GM18511 (cell line): Measurements from ENCODE around the gene GATB.
A peak's percentile ranks its signal among the peaks of the same experiment; 100 is the strongest.

Experiments
- ATAC-seq: cut with Tn5 transposase; IDR thresholded peaks from one replicate; pipeline ENCODE4 v1.9.1; 2021; ENCODE audit warnings: mild to moderate bottlenecking, moderate library complexity; ENCODE audit not compliant: unreplicated experiment

The GATB gene, protein sequence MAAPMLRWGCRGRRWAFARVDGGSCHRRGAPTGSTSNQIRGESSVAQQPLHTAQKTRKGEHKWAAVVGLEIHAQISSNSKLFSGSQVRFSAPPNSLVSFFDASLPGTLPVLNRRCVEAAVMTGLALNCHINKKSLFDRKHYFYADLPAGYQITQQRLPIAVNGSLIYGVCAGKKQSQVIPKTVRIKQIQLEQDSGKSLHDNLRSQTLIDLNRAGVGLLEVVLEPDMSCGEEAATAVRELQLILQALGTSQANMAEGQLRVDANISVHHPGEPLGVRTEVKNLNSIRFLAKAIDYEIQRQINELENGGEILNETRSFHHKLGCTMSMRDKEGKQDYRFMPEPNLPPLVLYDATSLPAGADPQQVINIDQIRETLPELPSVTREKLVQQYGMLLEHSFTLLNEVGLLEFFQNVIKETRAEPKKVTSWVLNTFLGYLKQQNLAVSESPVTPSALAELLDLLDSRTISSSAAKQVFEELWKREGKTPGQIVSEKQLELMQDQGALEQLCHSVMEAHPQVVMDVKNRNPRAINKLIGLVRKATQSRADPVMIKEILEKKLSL

DNA sequence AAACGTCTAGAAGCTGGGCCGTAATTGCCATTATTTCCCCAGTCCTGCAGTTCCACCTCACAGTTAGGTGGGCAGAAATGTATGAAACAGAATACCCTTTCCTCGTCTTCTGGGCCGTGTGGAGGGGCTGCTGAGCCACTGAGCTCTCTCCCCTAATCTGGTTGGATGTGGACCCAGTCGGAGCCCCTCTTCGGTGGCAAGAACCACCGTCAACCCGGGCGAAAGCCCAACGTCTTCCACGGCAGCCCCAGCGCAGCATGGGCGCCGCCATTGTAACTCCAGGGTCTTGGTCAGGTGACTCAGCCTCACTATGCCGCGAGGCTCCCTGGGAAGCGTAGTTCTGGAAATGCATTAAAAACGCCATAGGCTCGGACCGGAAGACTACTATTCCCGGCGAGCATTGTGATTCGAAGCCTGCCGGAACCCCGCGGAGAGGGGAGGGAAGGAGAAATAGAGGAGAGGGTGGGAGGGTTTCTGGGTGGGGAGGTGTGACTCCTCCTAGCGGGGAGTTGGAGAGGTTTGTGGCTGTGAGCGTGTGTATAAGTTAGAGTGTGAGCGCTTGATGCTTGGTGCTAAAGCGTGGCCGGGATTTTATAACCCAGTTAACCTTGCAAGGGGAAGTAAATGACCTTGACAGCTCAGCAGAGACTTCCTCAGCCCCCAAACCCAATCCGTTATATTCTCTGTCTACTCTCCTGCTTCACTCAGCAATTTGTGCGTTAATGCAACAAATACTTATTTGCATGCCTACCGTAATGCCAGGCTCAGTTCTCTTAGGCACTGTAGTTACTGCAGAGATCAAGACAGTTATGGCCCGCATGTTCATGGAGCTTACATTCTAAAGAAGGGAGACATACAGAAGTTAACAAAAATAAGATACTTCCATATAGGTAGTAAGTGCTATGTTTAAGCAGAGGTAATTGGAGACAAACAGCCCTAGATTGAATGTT lies at the start of gene GATB:
TSS of gene GATB (minus strand) at position 296 of the 950 bp plus-strand sequence. CDS start at position 271, 25 bp downstream.
- ATAC-seq = peak; percentile 100

DNA sequence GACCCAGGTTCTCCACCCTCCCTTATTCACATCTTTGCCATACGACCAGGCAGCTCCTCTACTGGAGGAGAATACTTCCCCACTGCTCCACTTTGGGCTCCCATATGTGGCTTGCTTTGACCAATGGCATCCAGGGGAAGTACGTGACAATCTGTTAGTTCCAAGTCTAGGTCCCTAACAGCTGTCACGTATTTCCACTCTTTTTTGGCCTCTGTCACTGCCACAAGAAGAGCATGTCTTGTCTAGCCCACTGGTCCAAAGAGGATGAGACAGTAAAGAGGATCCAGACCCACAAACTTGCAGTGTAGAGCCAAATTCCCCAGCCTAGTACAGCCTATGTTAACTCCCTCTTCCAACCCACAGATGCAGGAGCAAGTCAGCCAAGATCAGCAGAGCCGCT lies 49.7 kb upstream of the GATB start:
- no peak for ATAC-seq

DNA sequence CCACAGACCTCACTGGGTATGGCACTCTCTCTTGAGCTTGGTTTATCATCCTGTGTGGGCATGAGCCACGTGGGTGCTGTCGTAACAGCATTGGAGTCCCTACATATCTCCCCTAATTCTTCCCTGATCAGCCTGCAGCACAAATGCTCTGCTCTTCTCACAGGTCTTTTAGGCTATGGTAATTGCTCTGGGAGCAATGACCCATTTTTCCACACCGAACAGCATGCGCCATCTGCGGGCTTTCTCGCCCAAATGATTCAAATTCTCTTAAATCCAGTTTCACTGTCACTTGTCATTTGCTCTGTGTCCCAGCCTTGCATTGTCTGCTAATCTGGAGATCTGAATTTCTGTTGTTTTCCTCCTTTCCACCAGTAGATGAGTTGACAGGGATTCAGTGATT lies 48.9 kb upstream of the GATB start:
- ATAC-seq = no peak

DNA sequence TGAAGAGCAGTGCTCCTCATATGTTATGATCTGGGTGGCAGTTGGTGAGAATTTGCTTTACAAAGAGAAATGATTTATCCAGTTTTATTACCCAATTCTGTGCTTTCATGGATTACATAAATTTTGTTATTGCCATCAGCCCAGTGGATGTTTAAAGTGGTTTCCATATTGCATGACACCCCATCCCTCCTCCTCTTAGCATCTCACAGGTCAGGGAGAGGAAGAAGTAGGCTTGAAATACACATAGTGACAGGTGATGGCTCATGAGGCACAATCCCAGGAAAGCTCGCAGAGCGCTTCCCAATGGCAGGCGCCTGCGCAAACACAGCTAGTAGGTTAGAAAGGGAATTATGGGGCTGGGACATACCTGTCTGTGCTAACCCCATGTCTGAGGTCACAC lies 47.7 kb upstream of the GATB start:
- ATAC-seq = no peak

DNA sequence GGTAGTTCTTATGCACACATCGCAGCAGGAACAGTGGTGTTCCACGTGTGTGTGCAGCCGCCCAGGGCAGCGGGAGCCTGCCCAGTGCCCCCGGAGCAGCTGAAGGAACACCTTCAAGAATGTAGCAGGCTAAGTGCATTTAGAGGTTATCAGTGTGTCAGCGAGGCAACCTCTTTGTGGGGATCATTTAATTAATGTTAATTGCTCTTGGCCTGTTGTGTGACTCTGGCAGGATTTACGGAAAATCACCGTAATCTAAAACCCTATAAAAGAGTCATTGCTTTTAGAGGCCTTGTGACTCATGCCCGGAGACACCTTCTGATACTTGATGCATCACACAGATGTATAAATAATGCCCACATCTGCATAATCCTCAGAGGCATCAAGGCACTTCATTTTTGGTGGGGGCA lies 47.3 kb upstream of the GATB start:
- no peak for ATAC-seq

DNA sequence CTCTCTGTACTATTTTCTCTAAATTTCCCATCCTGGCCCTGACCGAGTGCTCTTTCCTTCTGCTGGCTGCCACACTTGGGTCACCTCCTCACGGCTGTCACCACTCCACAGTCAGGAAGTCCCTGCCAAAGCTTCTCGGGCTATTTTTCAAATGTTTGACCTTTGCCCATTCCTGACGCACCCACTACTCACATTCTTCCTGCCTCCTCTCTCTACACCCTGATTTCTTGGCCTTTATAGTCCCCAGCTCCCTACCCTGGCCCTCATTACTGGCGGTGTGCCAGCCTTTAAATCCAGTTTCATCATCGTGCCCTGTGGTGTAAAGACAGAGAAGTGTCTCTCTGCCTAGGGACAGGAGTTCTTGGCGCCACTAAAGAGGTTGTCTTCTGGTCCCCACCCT lies 46.4 kb upstream of the GATB start:
- ATAC-seq = no peak

DNA sequence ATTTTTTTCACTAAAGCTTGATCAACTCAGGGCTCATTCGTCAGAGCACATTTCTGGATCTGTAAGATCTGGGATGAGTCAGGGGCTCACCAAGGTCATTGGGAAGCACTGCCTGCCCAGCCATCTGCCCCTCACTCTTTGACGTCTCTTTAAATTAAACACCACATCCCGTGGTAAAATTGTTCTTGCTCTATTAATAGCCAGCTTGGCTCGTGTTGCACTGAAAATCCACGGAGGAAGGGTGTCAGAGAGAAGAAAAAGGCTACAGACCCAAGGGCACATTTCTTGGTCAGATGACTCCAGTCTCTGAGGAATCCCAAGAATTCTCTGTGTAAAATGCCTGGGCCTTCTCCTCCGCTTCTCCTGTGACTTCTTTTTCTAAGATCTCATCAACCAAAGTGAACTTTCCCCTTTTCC lies 45.7 kb upstream of the GATB start:
- ATAC-seq = no peak

DNA sequence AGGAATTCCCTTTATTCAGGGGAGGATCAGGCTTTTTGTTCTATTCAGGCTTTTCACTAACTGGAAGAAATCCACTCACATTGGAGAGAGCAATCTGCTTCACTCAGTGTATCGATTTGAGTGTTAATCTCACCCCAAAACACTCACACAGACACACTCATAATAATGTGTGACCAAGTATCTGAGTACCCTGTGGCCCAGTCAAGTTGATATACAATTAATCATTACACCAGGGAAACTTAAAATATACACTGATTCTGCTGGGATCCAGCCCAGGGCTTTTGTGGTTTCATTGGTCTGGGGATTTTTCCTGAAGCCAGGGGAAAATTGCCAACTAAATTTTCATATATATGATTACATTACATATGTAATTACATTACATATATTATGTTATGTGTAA lies 44.0 kb upstream of the GATB start:
- ATAC-seq = no peak

DNA sequence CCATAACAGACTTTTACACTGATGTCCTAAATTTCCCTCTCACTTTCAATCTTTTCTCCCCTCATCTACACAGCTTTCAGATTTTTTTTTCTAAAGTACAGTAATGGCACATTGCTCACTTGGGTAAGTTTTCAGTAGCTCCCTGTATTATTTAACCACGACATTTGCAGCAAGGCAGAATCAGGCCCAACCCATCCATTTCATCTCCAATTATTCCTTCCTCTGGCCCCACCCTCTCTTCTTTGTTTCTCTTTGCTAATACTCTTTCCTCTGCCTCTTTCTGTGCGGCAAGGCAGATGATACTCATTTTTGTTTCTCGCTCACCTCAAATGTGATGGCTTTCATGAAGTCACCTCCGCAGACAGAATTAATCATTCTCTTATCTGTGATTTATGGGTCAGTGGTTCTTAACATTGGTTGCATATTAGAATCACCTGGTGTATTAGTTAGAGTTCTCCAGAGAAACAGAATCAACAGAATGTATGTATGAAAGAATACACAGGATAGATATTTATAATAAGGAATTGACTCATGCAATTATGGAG lies 43.4 kb upstream of the GATB start:
- no peak for ATAC-seq

DNA sequence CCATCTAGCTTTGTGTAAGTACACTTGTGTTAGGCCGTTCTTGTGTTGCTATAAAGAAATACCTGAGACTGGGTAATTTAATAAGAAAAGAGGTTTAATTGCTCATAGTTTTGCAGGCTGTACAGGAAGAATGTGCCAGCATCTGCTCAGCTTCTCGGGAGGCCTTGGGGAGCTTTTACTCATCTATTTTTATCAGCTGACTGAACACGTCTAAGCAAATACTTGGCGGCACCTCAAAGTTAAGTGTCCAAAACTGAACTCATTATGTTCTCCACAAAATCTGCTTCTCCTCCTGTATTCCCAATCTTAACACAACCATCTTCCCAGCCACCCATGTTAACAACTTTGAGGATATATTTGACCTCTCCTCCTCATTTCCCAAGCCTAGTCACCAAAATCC lies 42.4 kb upstream of the GATB start:
- no peak for ATAC-seq

DNA sequence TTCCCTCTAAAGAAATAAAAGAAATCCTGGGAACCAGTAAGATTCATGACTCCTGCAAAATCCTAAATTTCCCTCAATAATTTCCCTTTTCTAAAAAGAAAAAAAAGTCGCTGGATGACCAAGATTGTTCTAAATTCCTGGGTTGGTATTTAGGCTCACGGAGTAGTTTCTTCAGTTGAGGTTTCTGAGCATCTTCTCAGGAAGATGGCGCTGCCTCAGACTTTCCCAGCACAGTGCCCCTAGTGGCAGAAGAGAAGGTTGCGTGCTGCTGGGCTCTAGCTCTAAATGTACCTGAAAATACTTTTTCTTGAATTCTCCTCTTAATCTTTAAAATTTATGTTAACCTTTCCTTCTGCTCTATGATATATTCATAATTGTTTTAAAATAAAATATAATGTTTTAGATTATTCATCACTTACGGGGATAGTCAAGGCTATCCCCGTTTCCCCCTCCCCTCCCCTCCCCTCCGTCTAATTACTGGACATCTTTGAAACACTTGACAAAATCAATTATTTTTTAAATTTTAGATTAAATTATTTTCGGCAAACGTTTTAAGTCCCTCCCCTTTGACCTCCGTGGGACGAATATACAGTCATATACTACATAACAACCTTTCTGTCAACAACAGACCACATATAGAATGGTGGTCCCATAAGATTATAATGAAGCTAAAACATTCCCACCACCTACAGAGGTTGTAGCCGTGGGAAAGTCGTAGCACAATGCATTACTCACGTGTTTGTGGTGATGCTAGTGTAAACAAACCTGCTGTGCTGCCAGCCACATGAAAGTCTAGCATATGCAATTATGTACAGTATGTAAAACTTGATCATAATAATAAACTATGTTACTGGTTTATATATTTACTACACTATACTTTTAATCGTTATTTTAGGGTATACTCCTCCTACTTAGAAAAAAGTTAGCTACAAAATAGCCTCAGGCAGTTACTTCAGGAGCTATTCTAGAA lies 41.0 kb upstream of the GATB start:
- ATAC-seq = peak; percentile 52

DNA sequence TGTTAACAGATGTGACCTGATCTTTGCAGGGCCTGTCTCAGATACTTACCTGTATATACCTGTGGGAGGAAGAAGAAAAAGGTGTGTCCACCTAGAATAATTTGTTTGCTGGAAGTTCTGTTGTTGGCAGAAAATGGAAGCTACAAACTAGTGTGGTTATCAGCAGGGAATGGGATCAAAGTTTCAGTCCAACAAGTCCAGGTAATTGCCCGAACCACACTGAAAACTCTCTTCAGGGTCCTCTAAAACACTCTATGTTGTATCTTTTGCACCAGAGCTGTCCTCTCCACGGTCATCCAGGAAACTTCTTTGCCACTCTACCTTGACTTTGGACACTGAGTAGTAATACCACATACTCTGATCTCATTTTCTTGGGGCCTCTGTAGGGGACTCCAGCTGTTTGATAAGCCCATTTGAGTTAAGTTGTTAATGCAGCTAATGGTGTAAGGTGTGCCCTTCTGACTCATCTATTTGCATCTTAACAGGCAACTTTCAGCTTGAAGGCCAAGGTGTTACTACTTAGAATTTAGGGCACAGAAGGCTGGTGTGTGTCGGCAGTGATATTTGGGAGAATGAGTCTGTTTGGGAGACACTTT lies 38.7 kb upstream of the GATB start:
- no peak for ATAC-seq

DNA sequence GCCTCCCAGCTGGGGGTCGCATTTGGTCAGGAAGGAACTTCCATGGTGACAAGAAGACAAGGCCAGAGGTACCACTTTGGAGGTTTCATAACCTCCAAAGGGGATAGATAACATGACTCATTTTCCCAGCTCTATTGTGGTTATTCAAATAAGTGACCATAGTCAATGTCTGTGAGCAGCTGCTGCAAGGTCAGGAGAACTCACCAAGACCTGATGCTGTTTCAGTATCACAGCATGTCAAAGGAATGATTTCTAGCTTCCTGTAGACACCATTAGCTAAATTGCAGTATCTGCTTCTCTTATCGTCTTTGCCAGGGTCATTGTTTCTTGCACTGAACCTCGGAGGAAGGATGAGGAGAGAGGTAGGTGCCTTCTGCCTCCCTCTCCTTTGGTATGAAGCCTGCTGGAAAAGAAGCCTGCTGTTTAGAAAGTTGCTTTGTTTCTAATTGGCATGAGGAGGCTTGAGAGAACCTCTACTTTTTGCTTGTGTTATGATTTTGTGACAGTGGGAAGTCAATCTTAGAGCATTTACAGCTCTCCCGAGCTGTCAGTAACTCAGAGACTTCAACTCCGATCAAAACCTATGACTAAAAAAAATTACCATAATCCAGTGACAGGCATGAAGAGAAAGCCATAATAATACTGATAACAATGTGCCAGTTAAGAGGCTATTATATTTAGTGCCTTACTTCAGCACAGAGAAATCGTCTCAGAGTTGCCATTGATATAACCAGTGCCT lies 38.0 kb upstream of the GATB start:
- peak; percentile 87 for ATAC-seq

DNA sequence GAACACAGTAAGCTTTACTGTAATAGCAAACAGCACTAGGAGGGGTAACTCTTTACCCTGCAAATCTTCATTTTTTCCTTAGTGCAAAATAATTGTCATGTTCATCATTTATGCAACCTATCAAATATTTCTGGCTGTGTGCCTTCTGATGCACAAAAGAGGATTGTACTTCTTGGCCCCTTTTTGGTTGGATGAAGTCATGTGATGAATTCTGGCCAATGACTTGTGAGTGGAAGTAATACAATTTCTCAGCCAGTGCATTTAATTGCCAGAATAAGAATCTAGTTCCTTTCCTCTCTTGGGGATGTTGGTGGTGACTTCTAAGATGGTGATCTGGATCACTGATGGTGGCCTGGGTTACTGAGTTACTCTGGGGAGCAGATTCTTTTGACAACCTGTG lies 37.0 kb upstream of the GATB start:
- ATAC-seq = no peak

DNA sequence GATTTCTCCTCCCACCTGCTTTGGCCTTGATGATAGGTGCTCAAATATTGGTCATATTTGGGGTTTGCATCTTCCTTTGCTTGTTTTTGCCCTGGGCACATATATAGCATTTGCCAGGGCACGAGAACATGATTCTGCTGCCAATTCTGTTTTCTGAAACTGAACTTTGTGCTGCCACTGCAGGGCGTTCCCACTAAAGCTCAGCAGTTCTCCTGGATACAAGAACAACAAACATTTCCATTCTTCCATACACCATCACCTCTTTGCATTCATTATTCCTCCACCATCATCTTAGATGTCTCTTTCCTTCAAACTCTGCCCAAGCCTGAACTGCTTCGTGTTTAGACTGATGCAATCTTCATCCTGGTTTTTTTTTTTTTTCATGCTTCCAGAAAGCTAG lies 36.3 kb upstream of the GATB start:
- no peak for ATAC-seq

DNA sequence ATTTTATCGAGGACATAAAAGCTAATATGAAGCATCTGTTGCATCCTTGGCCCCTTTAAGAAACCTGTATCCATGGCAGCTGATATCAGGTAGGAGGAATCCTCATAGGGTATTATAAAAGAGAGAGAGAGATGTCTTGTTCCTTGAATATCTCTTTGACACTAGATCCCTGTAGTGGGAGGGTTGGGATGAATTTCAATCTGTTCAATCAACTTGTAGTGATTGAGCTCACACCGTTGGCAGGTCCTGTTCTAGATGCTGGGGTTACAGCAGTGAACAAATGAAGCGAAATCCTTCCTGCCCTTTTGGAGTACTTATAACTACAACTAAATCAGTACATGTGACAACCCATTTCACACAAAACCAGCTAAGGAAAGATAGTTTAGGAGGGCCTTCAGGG lies 35.3 kb upstream of the GATB start:
- ATAC-seq = no peak

DNA sequence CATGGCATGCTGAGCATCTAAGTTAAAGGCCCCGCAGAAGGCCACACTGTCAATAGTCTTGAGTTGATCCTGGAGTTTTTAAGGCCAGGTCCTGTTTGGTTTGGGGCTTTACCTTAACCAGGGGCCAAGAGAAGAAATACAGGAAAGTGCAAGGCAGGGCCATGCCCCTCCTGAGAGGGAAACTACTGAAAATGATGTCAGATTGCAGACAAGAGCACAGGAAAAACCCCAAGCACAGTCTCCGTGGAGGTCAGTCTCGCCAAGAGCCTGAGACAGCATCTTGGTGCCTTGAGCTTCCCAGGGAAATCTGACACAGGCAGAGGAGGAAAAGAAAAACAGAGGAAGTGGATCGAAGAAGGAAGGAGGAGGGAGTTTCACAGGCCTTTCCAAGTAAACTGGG lies 32.2 kb upstream of the GATB start:
- no peak for ATAC-seq

DNA sequence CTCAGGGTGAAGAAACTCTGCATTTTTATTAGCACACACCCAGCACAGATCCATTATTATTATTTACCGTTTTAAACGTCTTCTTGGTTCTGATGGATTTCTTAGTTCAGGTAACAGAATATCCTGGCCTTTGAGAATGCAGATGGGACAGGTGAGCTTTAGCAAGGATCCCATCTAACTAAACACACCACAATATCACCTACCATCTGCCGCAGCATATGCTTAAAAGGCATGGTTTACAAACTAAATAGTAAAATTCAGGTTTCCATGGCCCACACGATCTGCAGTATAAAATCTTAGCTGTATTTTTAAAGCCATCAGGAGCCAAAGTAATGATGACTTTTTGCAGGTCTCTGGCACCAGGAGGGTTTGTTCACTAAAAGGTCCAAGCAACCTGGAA lies 31.7 kb upstream of the GATB start:
- ATAC-seq = no peak

DNA sequence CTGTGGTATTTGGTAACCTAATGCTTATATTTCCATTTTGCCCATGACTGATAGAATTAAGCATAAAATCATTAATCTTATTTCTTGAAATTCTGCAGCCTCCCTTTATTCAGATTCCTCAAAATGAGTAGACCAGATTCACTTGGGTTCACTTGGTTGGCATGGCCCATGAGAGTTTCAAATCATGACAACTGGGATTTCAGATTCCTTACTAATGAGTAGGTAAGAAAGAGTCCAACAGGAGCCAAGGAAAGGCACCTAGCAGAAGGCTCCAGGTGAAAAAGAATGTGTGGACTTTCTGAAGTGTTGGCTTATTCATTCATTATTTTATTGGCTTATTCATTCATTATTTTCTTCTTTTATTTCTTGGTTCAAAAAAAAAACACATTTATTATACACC lies 27.2 kb upstream of the GATB start:
- no peak for ATAC-seq
